DOHH2 (cell line): ENCODE measurements around the gene DIS3L2.

Experiments used
- EZH2phosphoT487 ChIP-seq: fragments of 200-600 bp; sonication (generic); IDR thresholded peaks from 2 replicates; pipeline ENCODE4 v1.6.1; 2017; ENCODE audit warnings: borderline replicate concordance, mild to moderate bottlenecking, antibody characterized with exemption, low read length, moderate library complexity, mixed read lengths
- TF ChIP-seq, protein P1 (sequence below): fragments of 200-600 bp; sonication (generic); IDR thresholded peaks from one replicate; pipeline ENCODE4 v1.5.1; 2014; ENCODE audit warnings: antibody characterized with exemption, mild to moderate bottlenecking, low read depth, low read length; ENCODE audit not compliant: poor library complexity, severe bottlenecking

GRCh38 chr2:232094201-232094600 is 132.7 kb downstream of the DIS3L2 start:
- TF ChIP-seq, protein P1, sequence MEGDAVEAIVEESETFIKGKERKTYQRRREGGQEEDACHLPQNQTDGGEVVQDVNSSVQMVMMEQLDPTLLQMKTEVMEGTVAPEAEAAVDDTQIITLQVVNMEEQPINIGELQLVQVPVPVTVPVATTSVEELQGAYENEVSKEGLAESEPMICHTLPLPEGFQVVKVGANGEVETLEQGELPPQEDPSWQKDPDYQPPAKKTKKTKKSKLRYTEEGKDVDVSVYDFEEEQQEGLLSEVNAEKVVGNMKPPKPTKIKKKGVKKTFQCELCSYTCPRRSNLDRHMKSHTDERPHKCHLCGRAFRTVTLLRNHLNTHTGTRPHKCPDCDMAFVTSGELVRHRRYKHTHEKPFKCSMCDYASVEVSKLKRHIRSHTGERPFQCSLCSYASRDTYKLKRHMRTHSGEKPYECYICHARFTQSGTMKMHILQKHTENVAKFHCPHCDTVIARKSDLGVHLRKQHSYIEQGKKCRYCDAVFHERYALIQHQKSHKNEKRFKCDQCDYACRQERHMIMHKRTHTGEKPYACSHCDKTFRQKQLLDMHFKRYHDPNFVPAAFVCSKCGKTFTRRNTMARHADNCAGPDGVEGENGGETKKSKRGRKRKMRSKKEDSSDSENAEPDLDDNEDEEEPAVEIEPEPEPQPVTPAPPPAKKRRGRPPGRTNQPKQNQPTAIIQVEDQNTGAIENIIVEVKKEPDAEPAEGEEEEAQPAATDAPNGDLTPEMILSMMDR = no peak
- no peak for TF ChIP-seq EZH2phosphoT487
